Measurements from ENCODE around the gene GJA4.

GRCh38 chr1:34747638-34747941 lies 45.2 kb upstream of the GJA4 start:
- TF ChIP-seq USF2 (IDR thresholded peaks at IDR 0.05; ENCODE audit: borderline replicate concordance, low read depth, low read length): no peak
- no peak for TF ChIP-seq CTCF (IDR thresholded peaks at IDR 0.05)
- TF ChIP-seq MAX (IDR thresholded peaks at IDR 0.05; ENCODE audit: low read depth): no peak
- TF ChIP-seq USF1 (IDR thresholded peaks at IDR 0.05; ENCODE audit: borderline replicate concordance, low read depth): no peak
- TF ChIP-seq POLR2AphosphoS5 (IDR thresholded peaks at IDR 0.05; ENCODE audit: low read depth, low read length): no peak
